HepG2 (cell line): Measurements from ENCODE around the gene NUP93. TPM values are rescaled to one million over a fixed set of nuclear protein-coding genes. Genes with fewer than 3 reads are reported as not detected.

Source experiments
- BHLHE40 ChIP-seq: IDR thresholded peaks from 2 replicates; pipeline ENCODE4 v1.6.1; 2011; ENCODE audit warnings: low read length, improper control_type of control experiment
- CCDC6 ChIP-seq: sonication (generic); formaldehyde crosslinking; IDR thresholded peaks from 2 replicates; pipeline ENCODE4 v1.8.1; 2022; ENCODE audit warnings: mild to moderate bottlenecking, missing genetic modification reagents, moderate library complexity
- EED ChIP-seq: sonication (generic); formaldehyde crosslinking; IDR thresholded peaks from 2 replicates; pipeline ENCODE4 v1.5.0; 2020; ENCODE audit warnings: mild to moderate bottlenecking, missing genetic modification reagents
- GABPA ChIP-seq, 2 experiments: IDR thresholded peaks; 2 replicates each; pipeline ENCODE4 v1.6.1; 2011 to 2016; ENCODE audit warnings: low read depth in 2 of 2, low read length in 1 of 2, missing biosample characterization in 1 of 2, missing genetic modification characterization in 1 of 2
- MAF1 ChIP-seq: sonication (generic); formaldehyde crosslinking; IDR thresholded peaks from 2 replicates; pipeline ENCODE4 v1.5.0; 2020; ENCODE audit warnings: missing genetic modification reagents, borderline replicate concordance
- MEF2D ChIP-seq: sonication (generic); formaldehyde crosslinking; IDR thresholded peaks from 2 replicates; pipeline ENCODE4 v1.5.1; 2020; ENCODE audit warnings: mild to moderate bottlenecking, missing genetic modification reagents
- POLR2G ChIP-seq: fragments of 200-400 bp; formaldehyde crosslinking; IDR thresholded peaks from 2 replicates; pipeline ENCODE4 v1.6.1; 2018; ENCODE audit warnings: mild to moderate bottlenecking, low read depth, low read length, moderate library complexity
- SNAPC2 ChIP-seq: sonication (generic); formaldehyde crosslinking; IDR thresholded peaks from 2 replicates; pipeline ENCODE4 v1.8.1; 2022; ENCODE audit warnings: mild to moderate bottlenecking, missing genetic modification reagents
- ZBTB38 ChIP-seq: sonication (generic); formaldehyde crosslinking; IDR thresholded peaks from 2 replicates; pipeline ENCODE4 v1.5.1; 2020; ENCODE audit warnings: mild to moderate bottlenecking, missing genetic modification reagents
- ZNF292 ChIP-seq: sonication (generic); formaldehyde crosslinking; IDR thresholded peaks from 2 replicates; pipeline ENCODE4 v1.8.1; 2022; ENCODE audit warnings: mild to moderate bottlenecking, low read depth, missing genetic modification reagents, borderline replicate concordance
- ZNF549 ChIP-seq: sonication (generic); formaldehyde crosslinking; IDR thresholded peaks from 2 replicates; pipeline ENCODE4 v1.5.0; 2020; ENCODE audit warnings: missing genetic modification reagents
- ZNF607 ChIP-seq: sonication (generic); formaldehyde crosslinking; IDR thresholded peaks from 2 replicates; pipeline ENCODE4 v1.5.1; 2020; ENCODE audit warnings: missing genetic modification reagents, mild to moderate bottlenecking, borderline replicate concordance
- polyA plus RNA-seq, 8 experiments: library from polyadenylated mRNA; depleted of rRNA in 3 of 8; stranded (reverse) in 7 of 8; unstranded in 1 of 8; fragments of >200 nt; fragmentation: Illumina TruSeq in 4 of 8; extraction: Trizol in 4 of 8; gene quantifications; 2 replicates each; pipeline versions ENCODE4 v1.2.1 to v1.2.3, GENCODE V29; 2011 to 2016; ENCODE audit warnings: low read depth in 4 of 8, missing spikeins in 1 of 8, mixed read lengths in 1 of 8; ENCODE audit not compliant: insufficient read depth in 1 of 8
- total RNA-seq, 5 experiments: library from RNA; depleted of rRNA; stranded (reverse); fragments of >200 nt; fragmentation: Illumina TruSeq; extraction: Trizol; gene quantifications; 2 replicates each; pipeline ENCODE4 v1.2.3, GENCODE V29; 2016; ENCODE audit warnings: low read depth in 1 of 5
- TF ChIP-seq, protein P1 (sequence below): sonication (generic); formaldehyde crosslinking; IDR thresholded peaks from 2 replicates; pipeline ENCODE4 v1.4.0; 2020; ENCODE audit warnings: missing genetic modification reagents, borderline replicate concordance
- TF ChIP-seq, protein P2 (sequence below): sonication (generic); formaldehyde crosslinking; IDR thresholded peaks from 2 replicates; pipeline ENCODE4 v1.5.1; 2020; ENCODE audit warnings: mild to moderate bottlenecking, missing genetic modification reagents, moderate library complexity
- TF ChIP-seq, protein P3 (sequence below): sonication (generic); formaldehyde crosslinking; IDR thresholded peaks from 2 replicates; pipeline ENCODE4 v1.4.0; 2020; ENCODE audit warnings: missing genetic modification reagents

Gene NUP93
- total and polyA plus RNA-seq, 2 of the 13 experiments (the other 11 are each of a cell fraction or from before 2014, with no cell fraction given) = 58.5 to 140 TPM

GRCh38 chr16:56815721-56816120, 85.8 kb downstream of the NUP93 start (continued):
- TF ChIP-seq, protein P1, sequence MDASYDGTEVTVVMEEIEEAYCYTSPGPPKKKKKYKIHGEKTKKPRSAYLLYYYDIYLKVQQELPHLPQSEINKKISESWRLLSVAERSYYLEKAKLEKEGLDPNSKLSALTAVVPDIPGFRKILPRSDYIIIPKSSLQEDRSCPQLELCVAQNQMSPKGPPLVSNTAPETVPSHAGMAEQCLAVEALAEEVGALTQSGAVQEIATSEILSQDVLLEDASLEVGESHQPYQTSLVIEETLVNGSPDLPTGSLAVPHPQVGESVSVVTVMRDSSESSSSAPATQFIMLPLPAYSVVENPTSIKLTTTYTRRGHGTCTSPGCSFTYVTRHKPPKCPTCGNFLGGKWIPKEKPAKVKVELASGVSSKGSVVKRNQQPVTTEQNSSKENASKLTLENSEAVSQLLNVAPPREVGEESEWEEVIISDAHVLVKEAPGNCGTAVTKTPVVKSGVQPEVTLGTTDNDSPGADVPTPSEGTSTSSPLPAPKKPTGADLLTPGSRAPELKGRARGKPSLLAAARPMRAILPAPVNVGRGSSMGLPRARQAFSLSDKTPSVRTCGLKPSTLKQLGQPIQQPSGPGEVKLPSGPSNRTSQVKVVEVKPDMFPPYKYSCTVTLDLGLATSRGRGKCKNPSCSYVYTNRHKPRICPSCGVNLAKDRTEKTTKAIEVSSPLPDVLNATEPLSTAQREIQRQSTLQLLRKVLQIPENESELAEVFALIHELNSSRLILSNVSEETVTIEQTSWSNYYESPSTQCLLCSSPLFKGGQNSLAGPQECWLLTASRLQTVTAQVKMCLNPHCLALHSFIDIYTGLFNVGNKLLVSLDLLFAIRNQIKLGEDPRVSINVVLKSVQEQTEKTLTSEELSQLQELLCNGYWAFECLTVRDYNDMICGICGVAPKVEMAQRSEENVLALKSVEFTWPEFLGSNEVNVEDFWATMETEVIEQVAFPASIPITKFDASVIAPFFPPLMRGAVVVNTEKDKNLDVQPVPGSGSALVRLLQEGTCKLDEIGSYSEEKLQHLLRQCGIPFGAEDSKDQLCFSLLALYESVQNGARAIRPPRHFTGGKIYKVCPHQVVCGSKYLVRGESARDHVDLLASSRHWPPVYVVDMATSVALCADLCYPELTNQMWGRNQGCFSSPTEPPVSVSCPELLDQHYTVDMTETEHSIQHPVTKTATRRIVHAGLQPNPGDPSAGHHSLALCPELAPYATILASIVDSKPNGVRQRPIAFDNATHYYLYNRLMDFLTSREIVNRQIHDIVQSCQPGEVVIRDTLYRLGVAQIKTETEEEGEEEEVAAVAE (CRISPR knock-in tag) = no peak
- TF ChIP-seq EED (CRISPR knock-in tag) = no peak
- TF ChIP-seq, protein P2, sequence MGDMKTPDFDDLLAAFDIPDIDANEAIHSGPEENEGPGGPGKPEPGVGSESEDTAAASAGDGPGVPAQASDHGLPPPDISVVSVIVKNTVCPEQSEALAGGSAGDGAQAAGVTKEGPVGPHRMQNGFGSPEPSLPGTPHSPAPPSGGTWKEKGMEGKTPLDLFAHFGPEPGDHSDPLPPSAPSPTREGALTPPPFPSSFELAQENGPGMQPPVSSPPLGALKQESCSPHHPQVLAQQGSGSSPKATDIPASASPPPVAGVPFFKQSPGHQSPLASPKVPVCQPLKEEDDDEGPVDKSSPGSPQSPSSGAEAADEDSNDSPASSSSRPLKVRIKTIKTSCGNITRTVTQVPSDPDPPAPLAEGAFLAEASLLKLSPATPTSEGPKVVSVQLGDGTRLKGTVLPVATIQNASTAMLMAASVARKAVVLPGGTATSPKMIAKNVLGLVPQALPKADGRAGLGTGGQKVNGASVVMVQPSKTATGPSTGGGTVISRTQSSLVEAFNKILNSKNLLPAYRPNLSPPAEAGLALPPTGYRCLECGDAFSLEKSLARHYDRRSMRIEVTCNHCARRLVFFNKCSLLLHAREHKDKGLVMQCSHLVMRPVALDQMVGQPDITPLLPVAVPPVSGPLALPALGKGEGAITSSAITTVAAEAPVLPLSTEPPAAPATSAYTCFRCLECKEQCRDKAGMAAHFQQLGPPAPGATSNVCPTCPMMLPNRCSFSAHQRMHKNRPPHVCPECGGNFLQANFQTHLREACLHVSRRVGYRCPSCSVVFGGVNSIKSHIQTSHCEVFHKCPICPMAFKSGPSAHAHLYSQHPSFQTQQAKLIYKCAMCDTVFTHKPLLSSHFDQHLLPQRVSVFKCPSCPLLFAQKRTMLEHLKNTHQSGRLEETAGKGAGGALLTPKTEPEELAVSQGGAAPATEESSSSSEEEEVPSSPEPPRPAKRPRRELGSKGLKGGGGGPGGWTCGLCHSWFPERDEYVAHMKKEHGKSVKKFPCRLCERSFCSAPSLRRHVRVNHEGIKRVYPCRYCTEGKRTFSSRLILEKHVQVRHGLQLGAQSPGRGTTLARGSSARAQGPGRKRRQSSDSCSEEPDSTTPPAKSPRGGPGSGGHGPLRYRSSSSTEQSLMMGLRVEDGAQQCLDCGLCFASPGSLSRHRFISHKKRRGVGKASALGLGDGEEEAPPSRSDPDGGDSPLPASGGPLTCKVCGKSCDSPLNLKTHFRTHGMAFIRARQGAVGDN (CRISPR knock-in tag) = peak; percentile 77
- peak; percentile 53; the same call in 1 of the 2 replicates for TF ChIP-seq ZBTB38
- TF ChIP-seq ZNF607 (CRISPR knock-in tag) = 0 out of 2 replicates have a peak, but pooled peaks have one; percentile 44
- no peak for TF ChIP-seq GABPA (IDR thresholded peaks at IDR 0.05; ENCODE audit: low read depth, low read length)
- no peak for TF ChIP-seq GABPA (CRISPR knock-in tag; IDR thresholded peaks at IDR 0.05; ENCODE audit: low read depth)
- peak; percentile 56; the same call in 1 of the 2 replicates for TF ChIP-seq ZNF292 (CRISPR knock-in tag)
- no peak for TF ChIP-seq SNAPC2
- TF ChIP-seq, protein P3, sequence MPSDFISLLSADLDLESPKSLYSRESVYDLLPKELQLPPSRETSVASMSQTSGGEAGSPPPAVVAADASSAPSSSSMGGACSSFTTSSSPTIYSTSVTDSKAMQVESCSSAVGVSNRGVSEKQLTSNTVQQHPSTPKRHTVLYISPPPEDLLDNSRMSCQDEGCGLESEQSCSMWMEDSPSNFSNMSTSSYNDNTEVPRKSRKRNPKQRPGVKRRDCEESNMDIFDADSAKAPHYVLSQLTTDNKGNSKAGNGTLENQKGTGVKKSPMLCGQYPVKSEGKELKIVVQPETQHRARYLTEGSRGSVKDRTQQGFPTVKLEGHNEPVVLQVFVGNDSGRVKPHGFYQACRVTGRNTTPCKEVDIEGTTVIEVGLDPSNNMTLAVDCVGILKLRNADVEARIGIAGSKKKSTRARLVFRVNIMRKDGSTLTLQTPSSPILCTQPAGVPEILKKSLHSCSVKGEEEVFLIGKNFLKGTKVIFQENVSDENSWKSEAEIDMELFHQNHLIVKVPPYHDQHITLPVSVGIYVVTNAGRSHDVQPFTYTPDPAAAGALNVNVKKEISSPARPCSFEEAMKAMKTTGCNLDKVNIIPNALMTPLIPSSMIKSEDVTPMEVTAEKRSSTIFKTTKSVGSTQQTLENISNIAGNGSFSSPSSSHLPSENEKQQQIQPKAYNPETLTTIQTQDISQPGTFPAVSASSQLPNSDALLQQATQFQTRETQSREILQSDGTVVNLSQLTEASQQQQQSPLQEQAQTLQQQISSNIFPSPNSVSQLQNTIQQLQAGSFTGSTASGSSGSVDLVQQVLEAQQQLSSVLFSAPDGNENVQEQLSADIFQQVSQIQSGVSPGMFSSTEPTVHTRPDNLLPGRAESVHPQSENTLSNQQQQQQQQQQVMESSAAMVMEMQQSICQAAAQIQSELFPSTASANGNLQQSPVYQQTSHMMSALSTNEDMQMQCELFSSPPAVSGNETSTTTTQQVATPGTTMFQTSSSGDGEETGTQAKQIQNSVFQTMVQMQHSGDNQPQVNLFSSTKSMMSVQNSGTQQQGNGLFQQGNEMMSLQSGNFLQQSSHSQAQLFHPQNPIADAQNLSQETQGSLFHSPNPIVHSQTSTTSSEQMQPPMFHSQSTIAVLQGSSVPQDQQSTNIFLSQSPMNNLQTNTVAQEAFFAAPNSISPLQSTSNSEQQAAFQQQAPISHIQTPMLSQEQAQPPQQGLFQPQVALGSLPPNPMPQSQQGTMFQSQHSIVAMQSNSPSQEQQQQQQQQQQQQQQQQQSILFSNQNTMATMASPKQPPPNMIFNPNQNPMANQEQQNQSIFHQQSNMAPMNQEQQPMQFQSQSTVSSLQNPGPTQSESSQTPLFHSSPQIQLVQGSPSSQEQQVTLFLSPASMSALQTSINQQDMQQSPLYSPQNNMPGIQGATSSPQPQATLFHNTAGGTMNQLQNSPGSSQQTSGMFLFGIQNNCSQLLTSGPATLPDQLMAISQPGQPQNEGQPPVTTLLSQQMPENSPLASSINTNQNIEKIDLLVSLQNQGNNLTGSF = no peak
- no peak for TF ChIP-seq ZNF549 (CRISPR knock-in tag)
- TF ChIP-seq POLR2G = no peak
- no peak for TF ChIP-seq CCDC6 (CRISPR knock-in tag)
- no peak for TF ChIP-seq MAF1
- TF ChIP-seq BHLHE40 = no peak
- peak; percentile 43; the same call in 1 of the 2 replicates for TF ChIP-seq MEF2D
